ENCODE measurements around the gene FUZ. TPM values are rescaled to one million over a fixed set of nuclear protein-coding genes. Genes with fewer than 3 reads are reported as not detected.

FUZ gene
- total RNA-seq, 2 donors from 2014 or later = 8.9 to 24.1 TPM

- DNase-seq (no peak), ATAC-seq (no peak)
- WGBS, 2 donors = 74 to 87% methylated on average over 3 to 10 of the region's 10 CpGs
- TF ChIP-seq, protein P1, sequence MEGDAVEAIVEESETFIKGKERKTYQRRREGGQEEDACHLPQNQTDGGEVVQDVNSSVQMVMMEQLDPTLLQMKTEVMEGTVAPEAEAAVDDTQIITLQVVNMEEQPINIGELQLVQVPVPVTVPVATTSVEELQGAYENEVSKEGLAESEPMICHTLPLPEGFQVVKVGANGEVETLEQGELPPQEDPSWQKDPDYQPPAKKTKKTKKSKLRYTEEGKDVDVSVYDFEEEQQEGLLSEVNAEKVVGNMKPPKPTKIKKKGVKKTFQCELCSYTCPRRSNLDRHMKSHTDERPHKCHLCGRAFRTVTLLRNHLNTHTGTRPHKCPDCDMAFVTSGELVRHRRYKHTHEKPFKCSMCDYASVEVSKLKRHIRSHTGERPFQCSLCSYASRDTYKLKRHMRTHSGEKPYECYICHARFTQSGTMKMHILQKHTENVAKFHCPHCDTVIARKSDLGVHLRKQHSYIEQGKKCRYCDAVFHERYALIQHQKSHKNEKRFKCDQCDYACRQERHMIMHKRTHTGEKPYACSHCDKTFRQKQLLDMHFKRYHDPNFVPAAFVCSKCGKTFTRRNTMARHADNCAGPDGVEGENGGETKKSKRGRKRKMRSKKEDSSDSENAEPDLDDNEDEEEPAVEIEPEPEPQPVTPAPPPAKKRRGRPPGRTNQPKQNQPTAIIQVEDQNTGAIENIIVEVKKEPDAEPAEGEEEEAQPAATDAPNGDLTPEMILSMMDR (IDR thresholded peaks at IDR 0.05) = no peak
- no peak for TF ChIP-seq POLR2A (IDR thresholded peaks at IDR 0.05)
- H3K27me3 ChIP-seq = no peaks in the 10 kb centered on the region
- peaks cover 0 to 16% of the 10 kb centered on the region in 2 donors for H3K36me3 ChIP-seq (replicated peaks in 1 of 2; ENCODE audit: insufficient read depth in 1 of 2, low read depth in 2 of 2)
- H3K4me1 ChIP-seq = no peaks in the 10 kb centered on the region
- no peak overlapping the region for H3K27ac ChIP-seq
- intact Hi-C loops (cut with DNase I) = no loop called here
- H3K4me3 ChIP-seq = no peak overlapping the region
- H3K9me3 ChIP-seq = no peaks in the 10 kb centered on the region
Measured at GRCh38 chr19:49788857-49789256, 24.2 kb downstream of the FUZ start.

- H3K27me3 ChIP-seq = no peaks in the 10 kb centered on the region
- no peaks in the 10 kb centered on the region for H3K4me1 ChIP-seq
- TF ChIP-seq, protein P1 (IDR thresholded peaks at IDR 0.05) = no peak
- no peak for TF ChIP-seq POLR2A (IDR thresholded peaks at IDR 0.05)
- H3K36me3 ChIP-seq (replicated peaks in 1 of 2; ENCODE audit: insufficient read depth in 1 of 2, low read depth in 2 of 2) = peaks cover 0 to 12% of the 10 kb centered on the region in 2 donors
- no peak overlapping the region for H3K27ac ChIP-seq
- no peak overlapping the region for H3K4me3 ChIP-seq
- 86 to 87% methylated on average over 3 to 5 of the region's 5 CpGs for WGBS, 2 donors
- ATAC-seq (no peak), DNase-seq (no peak)
- no peaks in the 10 kb centered on the region for H3K9me3 ChIP-seq
- intact Hi-C loops (cut with DNase I) = no loop called here
Measured at GRCh38 chr19:49787746-49788145, 25.3 kb downstream of the FUZ start.

GRCh38 chr19:49786376-49786820 is 26.7 kb downstream of the FUZ start:
- DNase-seq = no peak
- ATAC-seq = no peak
- whole genome bisulfite sequencing, 2 donors = 83 to 86% methylated on average over 8 to 9 of the region's 9 CpGs
- H3K27me3 ChIP-seq = no peaks in the 10 kb centered on the region
- intact Hi-C loops (cut with DNase I) = no loop called here
- H3K9me3 ChIP-seq = no peaks in the 10 kb centered on the region
- H3K4me3 ChIP-seq = no peak overlapping the region
- H3K27ac ChIP-seq = no peak overlapping the region
- TF ChIP-seq, protein P1 (IDR thresholded peaks at IDR 0.05) = no peak
- TF ChIP-seq POLR2A (IDR thresholded peaks at IDR 0.05) = no peak
- H3K36me3 ChIP-seq (replicated peaks in 1 of 2; ENCODE audit: insufficient read depth in 1 of 2, low read depth in 2 of 2) = peaks cover 0 to 7% of the 10 kb centered on the region in 2 donors
- H3K4me1 ChIP-seq = no peaks in the 10 kb centered on the region

GRCh38 chr19:49782515-49782914 is 30.6 kb downstream of the FUZ start:
- H3K36me3 ChIP-seq (replicated peaks in 1 of 2; ENCODE audit: insufficient read depth in 1 of 2, low read depth in 2 of 2) = peaks cover 0 to 6% of the 10 kb centered on the region in 2 donors
- WGBS, 2 donors = 95 to 96% methylated on average over 14 to 18 of the region's 18 CpGs
- no peak for TF ChIP-seq POLR2A (IDR thresholded peaks at IDR 0.05)
- TF ChIP-seq, protein P1 (IDR thresholded peaks at IDR 0.05) = no peak

DNA sequence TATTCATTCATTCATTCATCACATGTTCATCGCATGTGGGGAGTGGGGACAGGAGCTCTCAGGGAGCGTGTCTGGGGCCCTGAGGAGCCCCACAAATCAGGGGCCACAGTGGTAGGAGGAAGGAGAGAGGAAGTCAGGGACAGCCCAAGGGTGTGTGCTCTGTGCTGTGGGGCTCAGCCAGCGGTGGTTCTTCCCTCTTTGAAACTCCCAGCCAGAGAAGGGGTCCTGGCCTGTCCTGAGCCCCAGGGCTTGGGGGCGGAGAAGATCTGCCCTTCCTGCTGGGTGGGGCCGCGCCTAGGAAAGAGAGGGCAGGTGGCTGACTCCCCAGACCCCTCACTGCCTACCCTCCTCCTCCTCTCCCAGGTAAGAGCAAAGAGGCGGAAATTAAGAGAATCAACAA is 31.7 kb downstream of the FUZ start:
- no peak for TF ChIP-seq POLR2A (IDR thresholded peaks at IDR 0.05)
- TF ChIP-seq, protein P1 (IDR thresholded peaks at IDR 0.05) = no peak
- no peak for DNase-seq
- Histone ChIP-seq H3K4me1 (no peaks in the 10 kb centered on the region), H3K27me3 (no peaks in the 10 kb centered on the region), H3K36me3 (replicated peaks in 1 of 2; ENCODE audit: insufficient read depth in 1 of 2, low read depth in 2 of 2) (peaks cover 0 to 6% of the 10 kb centered on the region in 2 donors), H3K27ac (no peak overlapping the region), H3K4me3 (no peak overlapping the region), H3K9me3 (no peaks in the 10 kb centered on the region)
- 89 to 95% methylated on average over 7 of the region's 7 CpGs for WGBS, 2 donors
- intact Hi-C loops (cut with DNase I) = no loop called here
- no peak for ATAC-seq

More at GRCh38 chr19:49782515-49782914, 30.6 kb downstream of the FUZ start:
- DNase-seq = no peak
- no peaks in the 10 kb centered on the region for H3K27me3 ChIP-seq
- intact Hi-C loops (cut with DNase I) = no loop called here
- no peaks in the 10 kb centered on the region for H3K9me3 ChIP-seq
- no peak for ATAC-seq
- no peaks in the 10 kb centered on the region for H3K4me1 ChIP-seq
- H3K4me3 ChIP-seq = no peak overlapping the region
- no peak overlapping the region for H3K27ac ChIP-seq
